Measurements from ENCODE around the gene MATK.

Gene MATK

DNA sequence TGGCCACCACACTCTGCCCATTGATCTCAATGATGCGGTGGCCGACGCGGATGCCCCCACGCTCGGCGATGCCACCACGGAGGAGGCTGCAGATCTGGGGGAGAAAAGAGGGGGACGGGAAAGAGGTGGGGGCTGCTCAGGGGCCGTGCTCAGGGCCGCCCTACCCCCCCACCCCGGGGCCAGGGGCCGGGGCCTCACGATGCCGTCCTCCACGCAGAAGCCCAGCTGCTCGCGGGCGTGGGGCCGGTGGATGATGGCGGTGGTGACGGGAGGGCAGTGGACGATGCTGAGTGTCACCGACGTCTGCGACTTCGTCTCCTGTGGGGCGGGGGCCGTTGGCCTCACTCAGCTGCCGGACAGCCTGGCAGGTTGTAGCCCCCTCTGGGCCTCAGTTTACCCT is 34.9 kb downstream of the MATK start:
- Histone ChIP-seq H3K4me1 (ENCODE audit: control insufficient read depth in 2 of 2, insufficient read depth in 2 of 2, low read length in 2 of 2) (no peaks in the 10 kb centered on the region), H3K36me3 (ENCODE audit: control insufficient read depth in 2 of 2, insufficient read depth in 2 of 2, low read length in 2 of 2) (peaks cover 25 to 27% of the 10 kb centered on the region in 2 donors), H3K4me3 (ENCODE audit: low read length in 2 of 2) (no peak overlapping the region), H3K27me3 (ENCODE audit: control insufficient read depth in 2 of 2, insufficient read depth in 2 of 2, low read length in 2 of 2) (no peaks in the 10 kb centered on the region), H3K9ac (ENCODE audit: low read depth in 1 of 2, low read length in 2 of 2) (no peak overlapping the region), H3K27ac (ENCODE audit: low read depth in 2 of 2, low read length in 2 of 2) (no peak overlapping the region), H3K9me3 (ENCODE audit: control insufficient read depth in 2 of 2, low read length in 2 of 2) (no peaks in the 10 kb centered on the region)

DNA sequence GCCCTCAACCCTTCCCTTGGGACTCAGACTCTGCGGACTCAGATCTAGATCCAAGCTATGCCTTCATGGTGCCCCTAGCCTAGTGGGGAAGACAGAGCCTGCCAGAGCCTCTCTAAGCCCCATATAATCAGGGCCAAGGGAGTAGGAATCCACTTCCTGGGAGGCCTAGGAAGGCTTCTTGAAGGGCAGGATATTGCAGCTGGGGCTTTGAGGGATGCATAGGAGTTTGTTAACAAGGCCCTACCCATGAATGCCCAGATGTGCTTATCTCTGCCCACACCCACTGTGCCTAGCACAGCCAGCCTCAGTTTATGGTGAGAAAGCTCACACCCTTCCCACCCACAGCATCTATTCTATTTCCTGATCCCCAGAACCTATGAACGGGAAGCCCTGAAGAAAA is 36.0 kb downstream of the MATK start:
- no peak overlapping the region for H3K9ac ChIP-seq (ENCODE audit: low read depth in 1 of 2, low read length in 2 of 2)
- H3K9me3 ChIP-seq (ENCODE audit: control insufficient read depth in 2 of 2, low read length in 2 of 2): no peaks in the 10 kb centered on the region
- no peak overlapping the region for H3K27ac ChIP-seq (ENCODE audit: low read depth in 2 of 2, low read length in 2 of 2)
- no peaks in the 10 kb centered on the region for H3K4me1 ChIP-seq (ENCODE audit: control insufficient read depth in 2 of 2, insufficient read depth in 2 of 2, low read length in 2 of 2)
- H3K27me3 ChIP-seq (ENCODE audit: control insufficient read depth in 2 of 2, insufficient read depth in 2 of 2, low read length in 2 of 2): no peaks in the 10 kb centered on the region
- H3K4me3 ChIP-seq (ENCODE audit: low read length in 2 of 2): no peak overlapping the region
- H3K36me3 ChIP-seq (ENCODE audit: control insufficient read depth in 2 of 2, insufficient read depth in 2 of 2, low read length in 2 of 2): peaks cover 35 to 36% of the 10 kb centered on the region in 2 donors

DNA sequence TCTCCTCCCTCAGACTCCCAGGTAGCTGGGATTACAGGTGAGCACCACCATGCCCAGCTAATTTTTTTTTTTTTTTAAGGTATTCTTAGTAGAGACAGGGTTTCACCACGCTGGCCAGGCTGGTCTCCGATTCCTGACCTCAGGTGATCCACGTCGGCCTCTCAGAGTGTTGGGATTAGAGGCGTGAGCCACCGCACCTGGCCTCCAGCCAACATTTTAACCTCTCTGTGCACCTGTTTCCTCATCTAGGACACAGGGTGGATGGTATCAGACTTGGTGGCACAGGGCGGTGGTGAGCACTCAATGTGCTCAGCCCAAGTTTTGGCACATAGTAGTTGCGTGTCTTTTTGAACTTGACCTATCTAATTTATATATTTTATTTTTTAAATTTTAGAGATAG is 37.2 kb downstream of the MATK start:
- Histone ChIP-seq H3K27ac (ENCODE audit: low read depth in 2 of 2, low read length in 2 of 2) (no peak overlapping the region), H3K4me3 (ENCODE audit: low read length in 2 of 2) (no peak overlapping the region), H3K27me3 (ENCODE audit: control insufficient read depth in 2 of 2, insufficient read depth in 2 of 2, low read length in 2 of 2) (no peaks in the 10 kb centered on the region), H3K4me1 (ENCODE audit: control insufficient read depth in 2 of 2, insufficient read depth in 2 of 2, low read length in 2 of 2) (no peaks in the 10 kb centered on the region), H3K9ac (ENCODE audit: low read depth in 1 of 2, low read length in 2 of 2) (no peak overlapping the region), H3K36me3 (ENCODE audit: control insufficient read depth in 2 of 2, insufficient read depth in 2 of 2, low read length in 2 of 2) (peaks cover 34 to 38% of the 10 kb centered on the region in 2 donors), H3K9me3 (ENCODE audit: control insufficient read depth in 2 of 2, low read length in 2 of 2) (no peaks in the 10 kb centered on the region)

- H3K36me3 ChIP-seq (ENCODE audit: control insufficient read depth in 2 of 2, insufficient read depth in 2 of 2, low read length in 2 of 2): peaks cover 42% of the 10 kb centered on the region in 2 donors
- H3K27ac ChIP-seq (ENCODE audit: low read depth in 2 of 2, low read length in 2 of 2): no peak overlapping the region
- H3K9ac ChIP-seq (ENCODE audit: low read depth in 1 of 2, low read length in 2 of 2): no peak overlapping the region
- no peaks in the 10 kb centered on the region for H3K9me3 ChIP-seq (ENCODE audit: control insufficient read depth in 2 of 2, low read length in 2 of 2)
- H3K27me3 ChIP-seq (ENCODE audit: control insufficient read depth in 2 of 2, insufficient read depth in 2 of 2, low read length in 2 of 2): no peaks in the 10 kb centered on the region
- no peak overlapping the region for H3K4me3 ChIP-seq (ENCODE audit: low read length in 2 of 2)
- no peaks in the 10 kb centered on the region for H3K4me1 ChIP-seq (ENCODE audit: control insufficient read depth in 2 of 2, insufficient read depth in 2 of 2, low read length in 2 of 2)
Observed at GRCh38 chr19:3746371-3747056, 39.7 kb downstream of the MATK start.

GRCh38 chr19:3745363-3746045 is 40.7 kb downstream of the MATK start:
- Histone ChIP-seq H3K9ac (ENCODE audit: low read depth in 1 of 2, low read length in 2 of 2) (no peak overlapping the region), H3K4me3 (ENCODE audit: low read length in 2 of 2) (no peak overlapping the region), H3K27ac (ENCODE audit: low read depth in 2 of 2, low read length in 2 of 2) (no peak overlapping the region), H3K36me3 (ENCODE audit: control insufficient read depth in 2 of 2, insufficient read depth in 2 of 2, low read length in 2 of 2) (peaks cover 34 to 35% of the 10 kb centered on the region in 2 donors), H3K27me3 (ENCODE audit: control insufficient read depth in 2 of 2, insufficient read depth in 2 of 2, low read length in 2 of 2) (no peaks in the 10 kb centered on the region), H3K4me1 (ENCODE audit: control insufficient read depth in 2 of 2, insufficient read depth in 2 of 2, low read length in 2 of 2) (no peaks in the 10 kb centered on the region), H3K9me3 (ENCODE audit: control insufficient read depth in 2 of 2, low read length in 2 of 2) (no peaks in the 10 kb centered on the region)

DNA sequence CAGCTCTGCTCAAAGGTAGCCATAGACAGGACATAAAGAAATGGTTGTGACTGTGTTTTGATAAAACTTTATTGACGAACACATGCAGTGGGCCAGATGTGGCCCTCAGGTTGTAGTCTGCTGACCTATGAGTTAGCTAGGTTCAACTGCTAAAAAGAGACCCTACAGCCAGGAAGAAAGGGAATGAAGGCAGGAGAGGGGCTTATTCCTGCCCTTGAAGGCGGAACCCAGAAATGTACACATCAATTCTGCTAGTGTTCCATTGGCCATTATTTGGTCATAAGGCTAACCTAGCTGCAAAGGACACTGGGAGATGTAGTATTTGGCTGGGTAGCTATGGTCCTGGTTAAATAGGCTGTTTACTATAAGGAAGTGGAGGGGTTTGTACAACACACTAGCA is 42.7 kb downstream of the MATK start:
- no peaks in the 10 kb centered on the region for H3K9me3 ChIP-seq (ENCODE audit: control insufficient read depth in 2 of 2, low read length in 2 of 2)
- peaks cover 32% of the 10 kb centered on the region in 2 donors for H3K36me3 ChIP-seq (ENCODE audit: control insufficient read depth in 2 of 2, insufficient read depth in 2 of 2, low read length in 2 of 2)
- H3K27me3 ChIP-seq (ENCODE audit: control insufficient read depth in 2 of 2, insufficient read depth in 2 of 2, low read length in 2 of 2): no peaks in the 10 kb centered on the region

GRCh38 chr19:3740431-3740830 is 45.8 kb downstream of the MATK start:
- H3K36me3 ChIP-seq (ENCODE audit: control insufficient read depth in 2 of 2, insufficient read depth in 2 of 2, low read length in 2 of 2): peaks cover 42 to 43% of the 10 kb centered on the region in 2 donors
- no peaks in the 10 kb centered on the region for H3K27me3 ChIP-seq (ENCODE audit: control insufficient read depth in 2 of 2, insufficient read depth in 2 of 2, low read length in 2 of 2)
- no peak overlapping the region for H3K4me3 ChIP-seq (ENCODE audit: low read length in 2 of 2)
- no peaks in the 10 kb centered on the region for H3K9me3 ChIP-seq (ENCODE audit: control insufficient read depth in 2 of 2, low read length in 2 of 2)
- H3K27ac ChIP-seq (ENCODE audit: low read depth in 2 of 2, low read length in 2 of 2): no peak overlapping the region
- H3K4me1 ChIP-seq (ENCODE audit: control insufficient read depth in 2 of 2, insufficient read depth in 2 of 2, low read length in 2 of 2): no peaks in the 10 kb centered on the region
- H3K9ac ChIP-seq (ENCODE audit: low read depth in 1 of 2, low read length in 2 of 2): no peak overlapping the region

More for the DNA sequence above, 42.7 kb downstream of the MATK start:
- Histone ChIP-seq H3K27ac (ENCODE audit: low read depth in 2 of 2, low read length in 2 of 2) (no peak overlapping the region), H3K4me3 (ENCODE audit: low read length in 2 of 2) (no peak overlapping the region), H3K4me1 (ENCODE audit: control insufficient read depth in 2 of 2, insufficient read depth in 2 of 2, low read length in 2 of 2) (no peaks in the 10 kb centered on the region), H3K9ac (ENCODE audit: low read depth in 1 of 2, low read length in 2 of 2) (no peak overlapping the region)

DNA sequence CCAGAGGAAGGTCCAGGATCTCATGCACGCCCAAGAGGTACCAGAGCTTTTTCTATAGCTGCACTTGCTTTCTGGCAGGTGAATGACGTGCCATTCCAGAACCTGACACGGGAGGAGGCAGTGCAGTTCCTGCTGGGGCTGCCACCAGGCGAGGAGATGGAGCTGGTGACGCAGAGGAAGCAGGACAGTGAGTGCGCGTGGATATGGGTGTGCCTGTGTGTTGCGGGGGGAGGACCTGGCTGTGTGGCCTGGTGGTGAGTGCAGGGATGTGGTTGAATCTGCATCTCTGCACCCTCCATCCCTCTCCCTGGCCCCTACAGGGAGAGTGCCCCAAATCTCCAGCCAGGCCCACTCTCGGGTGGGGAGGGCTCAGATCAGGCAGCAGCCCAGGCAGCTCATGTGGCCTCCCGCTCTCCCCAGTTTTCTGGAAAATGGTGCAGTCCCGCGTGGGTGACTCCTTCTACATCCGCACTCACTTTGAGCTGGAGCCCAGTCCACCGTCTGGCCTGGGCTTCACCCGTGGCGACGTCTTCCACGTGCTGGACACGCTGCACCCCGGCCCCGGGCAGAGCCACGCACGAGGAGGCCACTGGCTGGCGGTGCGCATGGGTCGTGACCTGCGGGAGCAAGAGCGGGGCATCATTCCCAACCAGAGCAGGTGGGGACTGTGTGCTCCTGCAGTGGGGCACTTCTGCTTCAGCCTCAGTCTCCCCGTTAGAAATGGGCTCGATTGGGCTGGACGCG is 47.5 kb downstream of the MATK start:
- H3K9me3 ChIP-seq (ENCODE audit: control insufficient read depth in 2 of 2, low read length in 2 of 2): no peaks in the 10 kb centered on the region
- no peak overlapping the region for H3K4me3 ChIP-seq (ENCODE audit: low read length in 2 of 2)
- H3K36me3 ChIP-seq (ENCODE audit: control insufficient read depth in 2 of 2, insufficient read depth in 2 of 2, low read length in 2 of 2): peaks cover 45 to 47% of the 10 kb centered on the region in 2 donors
- no peaks in the 10 kb centered on the region for H3K27me3 ChIP-seq (ENCODE audit: control insufficient read depth in 2 of 2, insufficient read depth in 2 of 2, low read length in 2 of 2)
- H3K9ac ChIP-seq (ENCODE audit: low read depth in 1 of 2, low read length in 2 of 2): no peak overlapping the region
- H3K27ac ChIP-seq (ENCODE audit: low read depth in 2 of 2, low read length in 2 of 2): no peak overlapping the region
- no peaks in the 10 kb centered on the region for H3K4me1 ChIP-seq (ENCODE audit: control insufficient read depth in 2 of 2, insufficient read depth in 2 of 2, low read length in 2 of 2)

DNA sequence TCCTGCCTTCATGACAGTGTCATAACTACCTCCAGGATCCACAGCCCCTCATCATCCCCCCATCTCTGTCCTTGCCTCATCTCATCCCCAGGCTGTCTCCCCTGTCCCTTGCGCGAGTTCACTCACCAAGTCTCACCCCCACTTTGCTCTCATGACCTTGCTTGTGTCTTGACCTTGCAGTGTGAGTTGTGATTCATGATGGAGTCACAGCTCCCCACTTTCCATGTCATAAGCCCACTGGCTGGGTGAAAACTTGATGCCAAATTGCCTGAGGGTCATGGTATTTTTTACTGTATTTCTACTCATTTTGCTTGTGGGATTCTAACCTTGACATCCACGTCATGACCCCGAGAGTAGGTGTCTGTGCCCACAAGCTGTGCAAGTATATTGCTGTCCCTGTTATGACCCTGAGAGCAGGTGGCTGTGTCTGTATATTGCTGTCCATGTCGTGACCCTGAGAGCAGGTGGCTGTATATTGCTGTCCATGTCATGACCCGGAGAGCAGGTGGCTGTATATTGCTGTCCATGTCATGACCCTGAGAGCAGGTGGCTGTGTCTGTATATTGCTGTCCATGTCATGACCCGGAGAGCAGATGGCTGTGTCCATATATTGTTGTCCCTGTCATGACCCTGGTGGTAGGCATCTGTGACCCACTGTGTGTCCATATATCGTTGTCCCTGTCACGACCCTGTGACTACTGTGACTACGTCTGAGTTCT is 48.5 kb downstream of the MATK start:
- no peaks in the 10 kb centered on the region for H3K27me3 ChIP-seq (ENCODE audit: control insufficient read depth in 2 of 2, insufficient read depth in 2 of 2, low read length in 2 of 2)
- H3K4me1 ChIP-seq (ENCODE audit: control insufficient read depth in 2 of 2, insufficient read depth in 2 of 2, low read length in 2 of 2): no peaks in the 10 kb centered on the region
- H3K9me3 ChIP-seq (ENCODE audit: control insufficient read depth in 2 of 2, low read length in 2 of 2): no peaks in the 10 kb centered on the region
- H3K27ac ChIP-seq (ENCODE audit: low read depth in 2 of 2, low read length in 2 of 2): no peak overlapping the region
- H3K9ac ChIP-seq (ENCODE audit: low read depth in 1 of 2, low read length in 2 of 2): no peak overlapping the region
- no peak overlapping the region for H3K4me3 ChIP-seq (ENCODE audit: low read length in 2 of 2)
- H3K36me3 ChIP-seq (ENCODE audit: control insufficient read depth in 2 of 2, insufficient read depth in 2 of 2, low read length in 2 of 2): peaks cover 47 to 48% of the 10 kb centered on the region in 2 donors
